ENCODE results near the gene FAM25C.
"Not testable (repeated sequence)": the region's sequence is repeated elsewhere in the genome, so short reads cannot be mapped to it uniquely, and the experiment has no call there.

Gene FAM25C

DNA sequence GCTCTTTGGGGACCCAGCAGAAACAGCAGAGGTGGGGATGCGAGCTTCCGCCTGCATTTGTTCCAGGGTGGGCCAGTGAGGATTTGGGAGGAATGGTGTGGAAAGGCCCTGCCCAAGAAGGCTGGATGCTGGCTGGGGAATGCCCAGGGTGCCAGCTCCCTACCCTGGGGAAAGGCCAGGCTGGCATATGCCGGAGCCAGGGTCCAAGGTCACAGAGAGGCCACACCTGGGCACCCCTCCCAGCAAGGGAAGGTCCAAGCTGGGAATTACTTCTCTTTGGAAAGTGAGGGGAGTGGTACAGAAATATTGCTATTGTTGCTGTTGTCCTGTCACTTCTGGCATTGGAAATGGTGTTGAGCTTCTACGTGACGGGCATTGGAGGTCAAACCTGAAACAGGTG is 28.0 kb downstream of the FAM25C start:
- not testable (repeated sequence) for H3K36me3 ChIP-seq (ENCODE audit: insufficient read depth, low read length); H3K9me3 ChIP-seq (ENCODE audit: control insufficient read depth, insufficient read depth, low read length); H3K4me1 ChIP-seq (ENCODE audit: insufficient read depth, low read length); H3K9ac ChIP-seq (ENCODE audit: low read depth, low read length)

DNA sequence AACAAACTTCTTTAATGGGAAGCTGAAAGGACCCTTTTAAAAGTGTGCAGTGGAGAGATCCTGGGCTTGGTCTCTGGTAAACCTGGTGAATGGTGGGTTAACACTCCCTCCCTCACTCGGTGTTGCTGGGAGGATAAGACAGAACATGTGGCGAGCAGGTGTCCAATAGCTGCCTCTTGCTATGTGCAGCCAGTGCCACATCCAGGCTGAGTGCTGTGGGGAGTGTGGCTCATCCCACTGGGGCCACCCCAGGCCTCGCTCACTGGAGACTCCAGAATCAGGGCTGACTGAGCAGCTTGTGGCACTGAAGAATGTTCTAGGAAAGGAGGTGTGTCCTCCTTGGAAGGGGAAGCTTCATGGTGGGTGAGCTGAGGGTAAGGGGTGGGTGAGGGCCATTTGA is 29.5 kb downstream of the FAM25C start:
- not testable (repeated sequence) for H3K36me3 ChIP-seq (ENCODE audit: insufficient read depth, low read length); H3K9me3 ChIP-seq (ENCODE audit: control insufficient read depth, insufficient read depth, low read length); H3K9ac ChIP-seq (ENCODE audit: low read depth, low read length); H3K4me1 ChIP-seq (ENCODE audit: insufficient read depth, low read length)

DNA sequence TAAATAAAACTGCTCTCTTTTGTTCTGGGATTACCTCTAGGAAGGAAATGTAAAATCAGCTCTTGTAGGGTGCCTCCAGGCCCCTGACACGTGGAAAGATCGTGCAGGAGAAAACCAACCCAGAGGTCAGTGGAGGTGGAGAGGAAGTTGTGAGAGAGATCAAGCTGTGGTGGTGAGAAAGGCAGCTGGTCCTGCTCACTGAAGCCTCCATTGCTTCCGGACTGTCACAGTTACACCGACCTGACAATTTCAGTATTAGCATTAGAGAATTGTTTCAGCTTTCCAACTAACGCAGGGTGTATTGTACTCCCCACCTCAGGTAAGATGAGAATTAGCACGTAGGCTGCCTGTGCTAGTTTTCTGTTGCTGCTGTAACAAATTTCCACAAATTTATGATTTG is 30.6 kb downstream of the FAM25C start:
- not testable (repeated sequence) for H3K9me3 ChIP-seq (ENCODE audit: control insufficient read depth, insufficient read depth, low read length); H3K4me1 ChIP-seq (ENCODE audit: insufficient read depth, low read length); H3K36me3 ChIP-seq (ENCODE audit: insufficient read depth, low read length); H3K9ac ChIP-seq (ENCODE audit: low read depth, low read length)

DNA sequence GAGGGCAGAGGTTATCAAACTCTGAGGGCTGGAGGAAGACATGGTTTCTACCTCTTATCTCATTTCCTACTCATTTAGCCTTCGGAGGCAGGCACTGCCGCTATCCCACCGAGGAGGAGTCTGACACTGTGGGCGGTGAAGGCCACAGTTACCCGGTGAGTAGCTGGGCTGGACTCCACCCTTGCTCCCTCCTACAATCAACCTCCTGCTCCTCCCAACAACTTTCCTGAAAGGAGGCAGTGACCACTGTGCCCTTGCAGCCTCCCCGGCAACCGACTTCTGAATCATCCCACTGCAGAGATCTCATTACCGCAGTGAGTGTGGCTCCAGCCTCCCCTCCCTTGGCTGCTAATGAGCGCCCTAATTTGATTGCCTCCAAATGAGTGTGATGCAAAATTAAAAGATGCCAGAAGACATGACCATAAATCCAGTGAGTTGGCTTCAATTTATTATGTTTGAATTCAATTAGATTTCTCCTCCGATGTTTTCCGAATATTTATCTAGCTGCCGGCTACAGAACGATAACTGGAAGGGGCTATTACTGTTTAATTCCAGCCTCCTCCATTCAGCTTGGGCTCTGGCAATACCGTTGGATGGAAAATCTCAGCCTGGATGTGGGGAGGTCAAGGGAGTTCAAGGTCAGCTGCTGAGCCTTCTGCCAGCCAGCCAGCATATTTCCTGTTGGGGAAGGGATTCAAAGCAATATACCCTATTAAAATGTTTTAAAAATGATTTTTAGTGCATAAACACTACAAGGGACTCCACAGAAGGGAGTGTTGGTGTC is 35.1 kb downstream of the FAM25C start:
- H3K4me1 ChIP-seq (ENCODE audit: insufficient read depth, low read length); H3K9ac ChIP-seq (ENCODE audit: low read depth, low read length); H3K9me3 ChIP-seq (ENCODE audit: control insufficient read depth, insufficient read depth, low read length); H3K36me3 ChIP-seq (ENCODE audit: insufficient read depth, low read length): not testable (repeated sequence)

DNA sequence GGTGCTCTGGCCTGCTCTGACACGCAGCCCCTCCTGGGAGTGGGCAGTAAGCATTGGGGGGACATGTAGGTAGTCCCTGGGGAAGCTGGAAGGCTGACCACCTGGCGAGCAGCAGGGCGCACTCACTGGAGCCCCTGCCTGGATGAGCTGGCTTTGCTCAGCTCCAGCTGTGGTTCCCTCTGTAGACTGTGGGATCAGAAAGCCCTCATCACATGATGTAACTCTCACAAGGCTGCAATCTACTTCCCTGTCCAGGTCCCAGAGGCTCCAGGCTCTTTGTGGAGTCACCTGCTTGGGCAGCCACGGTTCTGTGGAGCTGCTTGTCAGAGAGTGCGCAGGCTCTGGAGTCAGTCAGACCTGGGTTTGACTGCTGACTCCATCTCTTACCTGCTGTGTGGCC is 36.8 kb downstream of the FAM25C start:
- H3K9me3 ChIP-seq (ENCODE audit: control insufficient read depth, insufficient read depth, low read length); H3K4me1 ChIP-seq (ENCODE audit: insufficient read depth, low read length); H3K9ac ChIP-seq (ENCODE audit: low read depth, low read length); H3K36me3 ChIP-seq (ENCODE audit: insufficient read depth, low read length): not testable (repeated sequence)

DNA sequence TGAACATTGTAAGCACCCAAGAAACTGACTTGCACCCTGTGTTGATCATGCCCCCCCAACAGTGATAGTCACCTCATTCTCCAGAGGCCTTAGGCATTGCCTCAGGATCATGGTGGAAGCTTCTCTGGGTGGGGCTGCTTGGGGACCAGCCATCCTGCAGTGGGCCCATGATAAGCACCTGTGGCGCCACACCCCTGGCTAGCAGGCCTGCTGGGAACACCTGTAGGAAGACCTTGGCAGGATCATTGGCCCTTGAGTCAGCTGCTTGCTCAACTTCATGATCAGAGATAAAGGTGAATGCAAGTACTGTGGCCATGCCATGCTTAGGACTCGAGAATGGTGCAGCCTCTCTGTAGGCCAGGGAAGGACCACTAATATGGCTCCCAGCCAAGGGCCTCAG is 38.9 kb downstream of the FAM25C start:
- not testable (repeated sequence) for H3K9ac ChIP-seq (ENCODE audit: low read depth, low read length); H3K9me3 ChIP-seq (ENCODE audit: control insufficient read depth, insufficient read depth, low read length); H3K36me3 ChIP-seq (ENCODE audit: insufficient read depth, low read length); H3K4me1 ChIP-seq (ENCODE audit: insufficient read depth, low read length)

DNA sequence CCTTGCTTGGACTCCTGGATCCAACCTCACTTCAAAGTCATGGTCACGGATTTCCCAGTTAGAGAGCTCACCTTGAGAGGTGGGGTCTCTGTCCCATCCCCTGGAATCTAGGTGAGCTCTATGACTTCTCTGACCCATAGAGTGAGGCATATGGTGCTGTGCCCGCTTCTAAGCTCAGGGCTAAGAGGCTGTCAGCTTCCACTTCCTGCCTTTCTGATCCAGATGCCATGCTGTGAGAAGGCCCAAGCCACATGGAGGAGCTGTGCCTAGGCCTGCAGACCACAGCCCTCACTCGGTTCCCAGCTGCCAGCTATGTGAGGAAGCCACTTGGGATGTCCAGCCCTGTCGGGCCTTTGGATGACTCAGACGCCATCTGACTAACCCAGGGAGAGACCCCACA is 39.9 kb downstream of the FAM25C start:
- not testable (repeated sequence) for H3K9me3 ChIP-seq (ENCODE audit: control insufficient read depth, insufficient read depth, low read length); H3K36me3 ChIP-seq (ENCODE audit: insufficient read depth, low read length); H3K4me1 ChIP-seq (ENCODE audit: insufficient read depth, low read length); H3K9ac ChIP-seq (ENCODE audit: low read depth, low read length)

DNA sequence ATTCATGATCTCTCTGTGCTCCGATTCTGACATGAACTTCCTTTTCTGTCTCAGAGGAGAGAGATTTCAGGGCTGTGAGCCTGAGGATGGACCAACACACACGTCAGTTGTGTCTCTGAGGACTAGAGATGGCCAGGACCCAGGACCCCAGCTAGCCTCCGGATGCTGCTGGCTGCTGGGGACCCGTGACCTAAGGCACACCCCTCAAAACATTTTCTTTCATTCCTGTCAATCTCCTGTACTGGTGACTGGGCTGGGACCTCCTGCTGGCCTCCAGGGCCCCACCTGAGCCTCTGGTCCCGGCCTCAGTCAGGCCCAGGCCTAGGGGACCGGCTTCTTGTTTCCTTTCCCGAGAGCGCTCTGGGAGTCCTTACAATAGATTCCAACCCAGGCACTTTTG is 42.4 kb downstream of the FAM25C start:
- not testable (repeated sequence) for H3K9me3 ChIP-seq (ENCODE audit: control insufficient read depth, insufficient read depth, low read length); H3K36me3 ChIP-seq (ENCODE audit: insufficient read depth, low read length); H3K9ac ChIP-seq (ENCODE audit: low read depth, low read length); H3K4me1 ChIP-seq (ENCODE audit: insufficient read depth, low read length)

DNA sequence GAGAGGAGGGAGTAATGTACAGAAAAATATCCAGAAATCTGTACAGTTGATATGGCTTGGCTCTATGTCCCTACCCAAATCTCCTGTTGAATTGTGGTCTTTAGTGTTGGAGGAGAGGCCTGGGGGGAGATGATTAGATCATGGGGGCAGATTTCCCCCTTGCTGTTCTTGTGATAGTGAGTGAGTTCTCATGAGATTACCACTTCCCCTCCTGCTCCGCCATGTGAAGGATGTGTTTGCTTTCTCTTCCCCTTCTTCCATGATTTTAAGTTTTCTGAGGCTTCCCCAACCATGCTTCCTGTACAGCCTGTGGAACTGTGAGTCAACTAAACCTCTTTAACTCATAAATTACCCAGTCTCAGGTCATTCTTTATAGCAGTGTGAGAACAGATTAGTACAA is 52.2 kb downstream of the FAM25C start:
- H3K9me3 ChIP-seq (ENCODE audit: control insufficient read depth, insufficient read depth, low read length); H3K36me3 ChIP-seq (ENCODE audit: insufficient read depth, low read length); H3K4me1 ChIP-seq (ENCODE audit: insufficient read depth, low read length); H3K9ac ChIP-seq (ENCODE audit: low read depth, low read length): not testable (repeated sequence)
